Measurements from ENCODE around the gene CALHM6. TPM values are rescaled to one million over a fixed set of nuclear protein-coding genes. Genes with fewer than 3 reads are reported as not detected.
A peak's percentile ranks its signal among the peaks of the same experiment; 100 is the strongest.

The CALHM6 gene
- total and polyA plus RNA-seq, 10 of the 15 experiments (the other 5 are each of a cell fraction or from before 2014, with no cell fraction given): 0.15 to 3.4 (median 1.3) TPM

GRCh38 chr6:116472706-116473105, 11.5 kb downstream of the CALHM6 start (continued):
- TF ChIP-seq, protein P1, sequence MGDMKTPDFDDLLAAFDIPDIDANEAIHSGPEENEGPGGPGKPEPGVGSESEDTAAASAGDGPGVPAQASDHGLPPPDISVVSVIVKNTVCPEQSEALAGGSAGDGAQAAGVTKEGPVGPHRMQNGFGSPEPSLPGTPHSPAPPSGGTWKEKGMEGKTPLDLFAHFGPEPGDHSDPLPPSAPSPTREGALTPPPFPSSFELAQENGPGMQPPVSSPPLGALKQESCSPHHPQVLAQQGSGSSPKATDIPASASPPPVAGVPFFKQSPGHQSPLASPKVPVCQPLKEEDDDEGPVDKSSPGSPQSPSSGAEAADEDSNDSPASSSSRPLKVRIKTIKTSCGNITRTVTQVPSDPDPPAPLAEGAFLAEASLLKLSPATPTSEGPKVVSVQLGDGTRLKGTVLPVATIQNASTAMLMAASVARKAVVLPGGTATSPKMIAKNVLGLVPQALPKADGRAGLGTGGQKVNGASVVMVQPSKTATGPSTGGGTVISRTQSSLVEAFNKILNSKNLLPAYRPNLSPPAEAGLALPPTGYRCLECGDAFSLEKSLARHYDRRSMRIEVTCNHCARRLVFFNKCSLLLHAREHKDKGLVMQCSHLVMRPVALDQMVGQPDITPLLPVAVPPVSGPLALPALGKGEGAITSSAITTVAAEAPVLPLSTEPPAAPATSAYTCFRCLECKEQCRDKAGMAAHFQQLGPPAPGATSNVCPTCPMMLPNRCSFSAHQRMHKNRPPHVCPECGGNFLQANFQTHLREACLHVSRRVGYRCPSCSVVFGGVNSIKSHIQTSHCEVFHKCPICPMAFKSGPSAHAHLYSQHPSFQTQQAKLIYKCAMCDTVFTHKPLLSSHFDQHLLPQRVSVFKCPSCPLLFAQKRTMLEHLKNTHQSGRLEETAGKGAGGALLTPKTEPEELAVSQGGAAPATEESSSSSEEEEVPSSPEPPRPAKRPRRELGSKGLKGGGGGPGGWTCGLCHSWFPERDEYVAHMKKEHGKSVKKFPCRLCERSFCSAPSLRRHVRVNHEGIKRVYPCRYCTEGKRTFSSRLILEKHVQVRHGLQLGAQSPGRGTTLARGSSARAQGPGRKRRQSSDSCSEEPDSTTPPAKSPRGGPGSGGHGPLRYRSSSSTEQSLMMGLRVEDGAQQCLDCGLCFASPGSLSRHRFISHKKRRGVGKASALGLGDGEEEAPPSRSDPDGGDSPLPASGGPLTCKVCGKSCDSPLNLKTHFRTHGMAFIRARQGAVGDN (IDR thresholded peaks at IDR 0.05): no peak
- TF ChIP-seq SRF (IDR thresholded peaks at IDR 0.05; ENCODE audit: low read depth in 2 of 2, low read length in 2 of 2) (no peak), ZBED1 (IDR thresholded peaks at IDR 0.05; ENCODE audit: borderline replicate concordance) (no peak)

DNA sequence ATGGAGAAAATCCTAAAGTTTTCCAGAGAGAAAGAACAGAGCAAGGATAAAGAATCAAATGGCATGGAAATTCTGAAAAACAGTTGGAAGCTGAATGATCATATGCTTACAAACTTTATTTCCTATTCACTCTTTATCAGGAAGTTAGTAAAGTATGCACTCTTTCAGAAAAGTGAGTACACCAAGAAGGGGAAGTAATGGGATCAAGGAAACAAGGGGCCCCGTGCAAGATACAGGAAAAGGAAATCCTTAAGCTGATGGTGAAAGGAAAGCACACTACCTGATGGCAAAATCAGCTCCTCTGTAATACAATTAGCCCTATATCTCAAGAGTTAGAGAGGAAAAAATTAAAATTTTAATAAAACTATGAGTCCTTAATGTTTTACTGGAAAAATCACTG, 14.0 kb downstream of the CALHM6 start:
- in situ Hi-C loops (cut with MboI) (no loop called here), intact Hi-C loops (cut with micrococcal nuclease; ENCODE audit: unreplicated experiment) (no loop called here)
- RAD21 ChIA-PET (ENCODE audit: unreplicated experiment): no interaction called here
- SMC1A ChIA-PET (ENCODE audit: uncharacterized antibody, unreplicated experiment): no interaction called here
- no peak for TF ChIP-seq TCF3 (IDR thresholded peaks at IDR 0.05; ENCODE audit: borderline replicate concordance, insufficient read depth, low read depth, low read length)
- no peak for TF ChIP-seq MYB (IDR thresholded peaks at IDR 0.05; ENCODE audit: borderline replicate concordance, low read depth, low read length)
- TF ChIP-seq, protein P2, sequence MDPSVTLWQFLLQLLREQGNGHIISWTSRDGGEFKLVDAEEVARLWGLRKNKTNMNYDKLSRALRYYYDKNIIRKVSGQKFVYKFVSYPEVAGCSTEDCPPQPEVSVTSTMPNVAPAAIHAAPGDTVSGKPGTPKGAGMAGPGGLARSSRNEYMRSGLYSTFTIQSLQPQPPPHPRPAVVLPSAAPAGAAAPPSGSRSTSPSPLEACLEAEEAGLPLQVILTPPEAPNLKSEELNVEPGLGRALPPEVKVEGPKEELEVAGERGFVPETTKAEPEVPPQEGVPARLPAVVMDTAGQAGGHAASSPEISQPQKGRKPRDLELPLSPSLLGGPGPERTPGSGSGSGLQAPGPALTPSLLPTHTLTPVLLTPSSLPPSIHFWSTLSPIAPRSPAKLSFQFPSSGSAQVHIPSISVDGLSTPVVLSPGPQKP (IDR thresholded peaks at IDR 0.05; ENCODE audit: low read depth, low read length): no peak
- TF ChIP-seq POLR2A (IDR thresholded peaks at IDR 0.05; ENCODE audit: low read depth, low read length): no peak
- TF ChIP-seq, protein P3, sequence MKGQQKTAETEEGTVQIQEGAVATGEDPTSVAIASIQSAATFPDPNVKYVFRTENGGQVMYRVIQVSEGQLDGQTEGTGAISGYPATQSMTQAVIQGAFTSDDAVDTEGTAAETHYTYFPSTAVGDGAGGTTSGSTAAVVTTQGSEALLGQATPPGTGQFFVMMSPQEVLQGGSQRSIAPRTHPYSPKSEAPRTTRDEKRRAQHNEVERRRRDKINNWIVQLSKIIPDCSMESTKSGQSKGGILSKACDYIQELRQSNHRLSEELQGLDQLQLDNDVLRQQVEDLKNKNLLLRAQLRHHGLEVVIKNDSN (IDR thresholded peaks at IDR 0.05; ENCODE audit: borderline replicate concordance, extremely low read length, insufficient read depth, low read depth, low read length): no peak
- Histone ChIP-seq H3K9ac (ENCODE audit: control insufficient read depth, insufficient read depth, low read length) (no peak overlapping the region), H2AFZ (ENCODE audit: control insufficient read depth, low read depth, low read length) (no peak overlapping the region), H3K36me3 (ENCODE audit: control insufficient read depth in 2 of 2, insufficient read depth in 2 of 2, low read length in 1 of 2) (no peaks in the 10 kb centered on the region), H3K4me1 (ENCODE audit: control insufficient read depth, insufficient read depth, low read length) (peaks cover 11% of the 10 kb centered on the region; the same call in 1 of the 2 replicates), H3K27ac (ENCODE audit: control insufficient read depth, insufficient read depth) (no peak overlapping the region), H3K4me3 (peak overlapping the region; percentile 43; the same call in 1 of the 2 replicates), H3K9me3 (replicated peaks; ENCODE audit: control insufficient read depth, insufficient read depth, low read length) (no peaks in the 10 kb centered on the region), H4K20me1 (ENCODE audit: control insufficient read depth, insufficient read depth) (no peaks in the 10 kb centered on the region), H3K4me2 (ENCODE audit: control insufficient read depth, insufficient read depth) (peak overlapping the region; percentile 56), H3K27me3 (replicated peaks in 1 of 2; ENCODE audit: control insufficient read depth in 2 of 2, insufficient read depth in 2 of 2, low read length in 1 of 2) (no peaks in the 10 kb centered on the region; a peak in 2 of 4 replicates), H3K79me2 (ENCODE audit: control insufficient read depth, insufficient read depth, low read length) (no peaks in the 10 kb centered on the region)
- CTCF ChIA-PET: interaction anchor here (1.2 kb wide), 1 partner anchor 208 kb away, joined by 5 read pairs; no protein-coding TSS in a partner anchor
- 8% methylated on average over 1 of the region's 1 CpG for WGBS (ENCODE audit: insufficient coverage, insufficient replicate concordance, low lambda C conversion rate, missing lambda C conversion rate)
- no peak for DNase-seq (ENCODE audit: low read depth, low spot score)
- POLR2A ChIA-PET: no interaction called here
- ATAC-seq: no peak
- no peak for FAIRE-seq
- BruUV-seq (replicated peaks): no TSS peak

Data from GM12878 (cell line).